NCI-H82 treated with DMSO at 0.1 percent for 48 hours (cell line): Measurements from ENCODE around the gene RAMP1.

Experiments
- DNase-seq: peaks from one replicate; lab custom pipeline; 2025; ENCODE audit not compliant: unreplicated experiment; lab: John Stamatoyannopoulos, UW

The RAMP1 gene

DNA sequence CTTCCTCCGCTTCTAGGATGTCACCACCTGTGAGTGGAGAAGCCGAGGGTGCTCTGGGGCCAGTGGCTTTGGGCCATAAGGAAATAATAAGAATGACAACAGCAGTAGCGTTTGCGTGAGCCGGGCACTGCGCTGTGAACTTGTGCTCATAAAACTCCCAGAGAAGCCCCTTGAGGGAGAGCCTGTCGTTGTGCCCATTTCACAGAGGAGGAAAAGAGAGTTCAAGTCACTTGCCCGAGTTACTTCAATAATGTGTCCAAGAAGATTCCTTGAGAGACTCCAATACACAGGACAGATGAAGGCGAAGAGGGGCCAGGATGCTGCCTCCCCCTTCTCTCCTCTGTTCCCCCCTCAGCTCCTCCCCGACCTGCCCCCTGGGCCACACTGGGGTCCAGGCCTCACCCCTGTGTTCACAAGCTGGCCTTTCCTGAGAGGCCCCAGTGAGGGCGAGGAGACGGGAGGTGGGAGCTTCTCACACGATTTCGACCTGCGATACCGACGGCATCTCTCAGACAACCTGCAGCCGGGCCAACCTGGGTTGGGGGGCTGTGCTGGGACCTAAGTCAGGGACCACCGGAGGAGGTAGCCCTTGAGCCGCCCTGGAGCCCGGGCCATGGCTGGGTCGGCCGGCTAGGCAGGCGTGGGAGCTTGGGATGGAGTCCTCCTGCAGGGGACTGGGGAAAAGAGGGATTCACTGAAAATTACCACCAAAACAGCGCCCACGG, 53.9 kb downstream of the RAMP1 start:
- no peak for DNase-seq

DNA sequence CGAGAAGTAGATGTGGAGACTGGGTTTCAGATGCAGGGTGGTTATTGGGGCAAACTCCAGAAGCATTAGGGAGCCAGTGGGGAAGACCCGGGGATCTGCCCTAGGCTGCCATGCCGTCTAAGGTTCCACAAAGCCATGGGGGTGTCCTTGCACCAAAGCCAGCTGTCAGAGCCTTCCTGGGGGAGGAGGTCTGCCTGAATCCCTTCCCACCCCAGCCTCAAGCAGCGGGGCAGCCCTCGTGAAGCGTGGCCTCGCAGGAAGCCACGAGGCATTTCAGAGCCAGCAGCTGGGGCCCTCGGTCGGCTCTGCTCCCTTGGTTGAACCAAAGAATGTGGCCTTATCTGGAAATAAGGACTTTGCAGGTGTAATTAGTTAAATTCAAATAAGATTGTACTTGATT, 56.2 kb downstream of the RAMP1 start:
- no peak for DNase-seq

DNA sequence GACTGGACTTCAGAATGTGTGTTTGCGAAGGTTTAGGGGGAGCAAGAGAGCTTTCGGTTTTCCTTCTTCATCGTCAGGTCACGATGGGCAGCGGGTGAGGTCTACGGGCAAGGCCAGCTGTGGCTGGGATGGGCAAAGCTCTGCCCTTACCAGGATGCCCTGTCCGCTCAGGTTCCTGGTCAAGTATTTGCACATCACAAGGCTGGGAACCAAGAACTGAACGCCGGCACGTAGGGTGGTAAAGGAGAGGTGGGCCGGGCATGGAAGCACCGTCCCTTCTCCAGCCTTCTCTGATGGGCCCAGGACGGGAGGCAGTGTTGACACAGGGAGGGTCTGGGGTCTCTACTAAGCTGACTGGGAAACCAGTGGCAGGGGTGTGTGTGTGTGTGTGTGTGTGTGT, 56.9 kb downstream of the RAMP1 start:
- no peak for DNase-seq

DNA sequence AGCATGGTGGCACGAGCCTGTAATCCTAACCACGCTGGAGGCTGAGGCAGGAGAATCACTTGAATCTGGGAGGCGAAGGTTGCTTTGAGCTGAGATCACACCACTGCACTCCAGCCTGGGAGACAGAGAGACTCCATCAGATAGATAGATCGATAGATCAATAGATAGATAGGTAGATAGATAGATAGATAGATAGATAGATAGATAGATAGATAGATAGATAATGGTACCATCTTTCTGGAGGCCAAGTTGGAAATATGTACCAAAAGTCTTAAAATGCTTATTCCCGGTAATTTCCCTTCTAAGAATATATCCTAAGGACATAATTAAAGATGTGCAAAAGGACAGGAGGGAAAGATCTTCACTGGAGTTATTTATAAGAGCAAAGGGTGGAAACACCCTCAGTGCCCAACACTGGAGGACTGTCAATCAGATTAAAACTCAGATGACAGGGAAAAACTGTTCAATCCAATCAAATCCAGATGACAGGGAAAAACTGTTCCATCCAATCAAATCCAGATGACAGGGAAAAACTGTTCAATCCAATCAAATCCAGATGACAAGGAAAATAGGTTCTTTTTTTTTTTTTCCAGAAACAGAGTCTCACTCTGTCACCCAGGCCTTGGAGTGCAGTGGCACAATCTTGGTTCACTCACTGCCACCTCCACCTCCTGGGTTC, 58.4 kb downstream of the RAMP1 start:
- no peak for DNase-seq

DNA sequence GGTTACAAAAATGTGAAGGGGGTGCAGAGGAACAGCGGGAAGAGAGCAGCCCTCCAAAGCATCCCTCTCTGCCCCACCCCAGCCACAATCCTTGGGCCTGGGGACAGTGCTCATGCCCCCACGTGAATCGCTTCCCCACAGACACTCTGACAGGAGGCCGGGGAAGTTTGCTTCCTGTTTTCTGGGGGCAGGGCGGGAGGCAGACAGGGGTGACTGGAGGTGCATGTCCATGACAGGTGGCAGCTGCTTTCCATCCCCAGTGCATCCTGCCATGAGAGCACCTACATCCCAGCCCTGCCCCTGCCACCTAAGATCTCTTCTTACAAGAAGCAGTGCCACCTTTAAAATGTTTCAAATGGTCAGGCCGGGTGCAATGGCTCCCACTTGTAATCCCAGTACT, 60.2 kb downstream of the RAMP1 start:
- no peak for DNase-seq

DNA sequence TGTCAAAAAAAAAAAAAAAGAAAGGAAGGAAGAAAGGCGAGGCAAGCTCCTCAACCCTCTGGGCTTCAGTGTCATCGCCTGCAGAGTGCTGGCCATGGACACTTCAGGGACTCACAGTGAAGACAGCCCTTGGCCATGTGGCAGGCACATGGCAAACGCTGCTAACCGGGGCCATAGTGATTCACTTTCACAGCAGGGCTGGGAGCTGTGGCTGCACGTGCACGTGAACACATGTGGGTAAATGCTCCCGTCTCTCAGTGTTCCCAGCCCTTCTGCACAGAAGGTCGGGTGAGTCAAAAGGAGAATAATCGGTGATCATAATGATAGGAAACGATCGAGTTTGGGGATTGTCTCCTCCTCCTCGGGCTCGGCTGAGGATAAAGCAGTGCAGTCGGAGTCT, 61.2 kb downstream of the RAMP1 start:
- no peak for DNase-seq

DNA sequence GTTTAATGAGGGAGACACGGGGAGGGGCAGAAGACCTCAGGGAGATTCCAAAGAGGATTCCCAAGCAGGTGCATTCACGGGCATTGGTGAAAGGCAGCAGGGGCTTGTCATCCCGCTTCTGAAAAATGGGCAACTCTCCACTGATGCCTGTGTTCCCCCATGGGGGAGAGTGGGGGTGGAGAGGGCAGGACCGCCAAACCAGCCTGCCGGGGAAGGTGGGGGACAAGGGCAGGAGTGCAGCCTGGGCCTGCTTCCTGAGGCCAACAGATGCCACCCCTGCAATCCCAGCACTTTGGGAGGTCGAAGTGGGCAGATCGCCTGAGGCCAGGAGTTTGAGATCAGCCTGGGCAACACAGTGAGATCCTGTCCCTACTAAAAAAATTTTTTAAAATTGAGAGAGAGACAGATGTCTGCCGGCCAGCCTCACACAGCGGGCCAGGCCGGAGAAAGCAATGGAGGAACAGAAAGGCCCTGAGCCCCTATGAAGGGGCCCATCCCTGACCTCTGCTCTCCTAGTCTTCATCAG, 62.6 kb downstream of the RAMP1 start:
- DNase-seq, result no peak

DNA sequence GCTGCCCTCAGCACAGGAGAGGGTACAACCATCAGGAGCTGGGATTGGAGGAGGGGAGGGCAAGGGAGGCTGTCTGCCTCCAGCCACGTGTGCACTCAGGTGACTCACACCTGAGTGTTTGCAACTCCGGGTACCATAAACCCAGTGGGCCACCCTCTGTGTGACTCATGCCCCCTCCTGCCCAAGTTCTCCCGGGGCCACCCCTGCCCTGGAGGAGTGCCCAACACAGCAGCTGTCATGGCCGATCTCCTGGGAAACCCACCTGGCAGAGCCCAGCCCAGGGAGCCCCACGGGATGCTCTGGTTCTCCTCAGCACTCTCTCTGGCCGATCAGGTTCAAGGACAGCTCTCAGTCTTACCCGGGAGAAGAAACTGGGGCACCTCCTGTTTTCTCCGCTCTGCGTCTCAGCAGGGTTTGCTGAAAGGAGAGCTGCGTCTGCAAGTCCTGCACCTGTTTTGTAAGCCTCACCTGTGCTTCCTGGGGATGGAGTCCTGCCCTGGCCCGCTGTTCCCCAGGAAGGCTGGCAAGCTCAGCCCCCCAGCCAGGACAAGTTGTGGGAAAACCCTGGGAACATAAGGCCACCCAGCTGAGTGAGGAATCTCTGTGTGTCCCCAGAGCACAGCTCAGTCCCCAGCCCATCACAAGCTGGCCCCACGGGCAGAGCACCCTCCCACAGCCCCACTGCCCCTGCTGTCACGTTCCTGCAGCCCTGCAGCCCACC, 63.4 kb downstream of the RAMP1 start:
- DNase-seq, result no peak

DNA sequence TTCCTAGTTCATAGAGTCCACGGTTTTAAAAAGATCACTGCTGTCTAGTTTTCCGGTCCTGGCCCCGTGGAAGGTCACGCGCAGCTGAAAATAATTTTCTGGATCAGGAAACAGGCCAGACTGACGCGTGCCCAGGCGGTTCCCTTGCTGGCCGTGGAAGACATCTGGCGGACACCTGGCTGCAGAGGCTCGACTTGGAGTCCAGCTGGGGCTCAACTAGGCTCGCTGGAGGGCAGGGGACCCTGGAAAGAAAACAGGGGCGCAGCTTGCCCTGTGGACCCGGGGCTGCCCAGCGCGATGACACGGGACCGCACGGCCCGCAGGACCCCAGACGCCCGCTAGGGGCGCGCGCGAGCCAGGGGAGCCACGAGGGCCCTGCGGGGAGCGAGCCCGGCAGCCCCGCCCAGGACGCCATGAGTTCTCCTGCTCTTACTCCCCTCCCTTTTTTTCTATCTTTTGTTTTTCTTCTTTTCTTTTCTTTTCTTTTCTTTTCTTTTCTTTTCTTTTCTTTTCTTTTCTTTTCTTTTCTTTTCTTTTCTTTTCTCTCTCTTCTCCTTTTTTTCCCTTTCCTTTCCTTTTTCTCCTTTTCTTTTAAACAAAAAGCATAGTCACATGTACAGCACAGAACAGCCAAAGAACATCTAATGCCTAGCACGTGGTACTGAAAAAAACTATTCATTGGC, 64.2 kb downstream of the RAMP1 start:
- DNase-seq, result no peak

DNA sequence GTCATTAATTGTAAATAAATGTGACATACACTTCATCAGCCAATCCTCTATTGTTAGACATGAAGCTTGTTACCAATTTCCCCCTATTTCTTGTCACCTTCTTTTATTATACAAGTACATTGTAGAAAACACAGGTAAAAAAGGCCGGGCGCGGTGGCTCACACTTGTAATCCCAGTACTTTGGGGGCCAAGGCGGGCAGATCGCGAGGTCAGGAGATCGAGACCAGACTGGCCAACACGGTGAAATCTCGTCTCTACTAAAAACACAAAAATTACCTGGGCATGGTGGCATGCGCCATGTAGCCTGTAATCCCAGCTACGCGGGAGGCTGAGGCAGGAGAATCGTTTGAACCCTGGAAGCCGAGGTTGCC, 64.7 kb downstream of the RAMP1 start:
- no peak for DNase-seq

DNA sequence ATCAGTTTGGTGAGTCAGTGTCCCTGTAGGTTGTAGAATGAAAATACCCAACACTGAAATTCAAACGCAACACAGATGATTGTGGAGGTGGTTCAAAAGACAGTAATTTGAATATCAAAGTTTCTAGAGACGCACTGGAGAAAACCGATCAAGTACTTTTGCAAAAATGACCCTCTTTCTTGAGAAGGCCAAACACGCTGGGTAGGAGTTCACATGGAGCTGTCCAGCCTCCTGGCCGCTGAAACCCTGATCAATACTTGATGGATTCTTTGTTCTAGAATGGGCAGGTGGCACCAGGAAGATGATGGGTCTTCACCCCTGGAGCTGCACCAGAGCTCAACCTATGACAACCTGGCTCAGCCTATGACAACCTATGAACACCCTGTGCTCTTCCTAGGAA, 67.7 kb downstream of the RAMP1 start:
- DNase-seq, result no peak

DNA sequence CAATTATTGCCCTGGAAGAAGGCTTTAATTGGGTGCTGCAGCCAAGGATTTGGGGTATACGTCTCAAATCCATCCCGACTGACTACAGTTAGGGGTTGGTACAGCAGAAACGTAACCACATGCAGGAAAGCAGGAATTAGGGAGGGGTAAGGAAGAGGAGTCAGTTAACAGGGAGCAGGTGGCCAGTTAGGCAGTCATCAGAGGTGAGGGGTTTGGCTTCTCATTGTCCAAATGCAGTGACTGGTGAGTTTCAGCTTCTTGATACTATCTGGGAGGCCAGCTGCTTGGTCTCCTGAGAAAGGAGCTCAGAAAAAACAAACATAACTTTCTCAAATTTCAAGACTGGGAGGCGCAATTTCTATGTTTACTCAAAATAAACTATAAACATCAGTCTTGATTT, 68.6 kb downstream of the RAMP1 start:
- no peak for DNase-seq

DNA sequence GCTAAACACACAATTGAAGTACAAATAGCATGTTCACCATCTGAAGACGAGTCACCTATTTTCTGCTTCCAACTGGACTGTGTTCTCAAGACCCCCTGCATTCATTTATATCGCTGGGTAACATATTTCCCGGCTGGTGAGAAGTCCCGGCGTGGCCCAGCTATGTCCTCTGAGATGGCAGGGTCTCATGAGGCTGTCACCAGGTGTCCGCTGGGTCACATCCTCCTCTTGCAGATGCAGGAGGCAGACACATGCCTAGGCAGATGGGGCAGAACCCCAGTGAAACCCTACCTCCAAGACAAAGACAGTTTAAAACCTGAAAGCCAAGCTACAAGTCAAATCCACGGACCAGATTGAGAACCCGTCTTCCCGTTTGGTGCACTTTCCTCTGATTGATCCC, 70.6 kb downstream of the RAMP1 start:
- DNase-seq, result no peak

DNA sequence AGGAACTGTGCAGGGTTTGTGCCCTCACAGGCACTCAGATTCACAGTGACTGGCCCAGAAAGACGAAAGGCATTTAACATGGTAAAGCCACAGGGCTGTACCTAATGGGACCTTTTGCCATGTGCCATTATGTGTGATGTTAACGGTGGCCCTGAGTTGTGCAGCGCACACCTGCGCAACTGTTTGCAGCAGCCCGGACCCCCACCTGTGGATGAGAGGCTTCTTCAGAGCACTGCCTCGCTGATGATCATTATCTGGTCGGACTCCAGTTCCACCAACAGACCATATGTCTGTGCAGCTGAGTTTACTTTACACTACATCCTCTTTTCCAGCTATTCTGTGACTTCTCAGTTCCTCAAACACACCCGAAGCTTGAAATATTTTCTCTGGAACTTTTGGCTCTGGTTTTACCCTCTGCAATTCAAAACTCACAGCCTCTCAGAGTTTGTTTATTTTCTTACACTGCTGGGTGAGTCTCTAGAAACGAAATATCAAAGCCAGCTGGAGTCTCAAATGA, 71.8 kb downstream of the RAMP1 start:
- DNase-seq, result no peak

DNA sequence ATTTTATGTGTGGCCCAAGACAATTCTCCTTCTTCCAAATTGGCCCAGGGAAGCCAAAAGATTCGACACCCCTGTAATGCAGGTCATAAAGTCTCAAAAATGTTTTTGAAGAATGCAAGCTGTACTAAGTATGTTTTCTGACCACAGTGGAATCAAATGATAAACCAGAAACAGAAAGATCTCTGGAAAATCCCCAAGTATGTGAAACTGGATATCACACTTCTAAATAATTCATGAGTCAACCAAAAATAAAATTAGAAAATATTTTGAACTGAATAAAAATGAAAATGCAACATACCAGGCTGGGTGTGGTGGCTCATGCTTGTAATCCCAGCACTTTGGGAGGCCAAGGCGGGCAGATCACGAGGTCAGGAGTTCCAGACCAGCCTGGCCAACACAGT, 73.3 kb downstream of the RAMP1 start:
- no peak for DNase-seq

DNA sequence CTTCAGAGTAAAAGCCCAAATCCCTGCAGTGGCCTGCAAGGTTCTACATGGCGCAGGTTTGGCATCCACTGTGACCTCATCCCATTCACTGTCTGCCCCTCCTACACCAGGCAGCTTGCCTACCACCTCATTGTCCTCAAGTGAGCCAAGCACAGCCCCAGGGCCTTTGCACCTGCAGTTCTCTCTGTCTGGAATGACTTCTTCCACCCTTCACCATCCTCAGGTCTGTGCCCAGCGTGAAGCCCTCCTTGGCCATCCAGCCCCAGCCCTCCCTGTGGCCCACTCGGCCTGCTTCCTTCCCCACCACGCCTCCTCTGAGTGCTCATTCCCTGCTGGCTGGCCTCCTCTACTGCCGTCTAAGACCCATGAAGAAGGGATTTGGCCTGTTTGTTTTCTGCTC, 74.8 kb downstream of the RAMP1 start:
- DNase-seq, result no peak

DNA sequence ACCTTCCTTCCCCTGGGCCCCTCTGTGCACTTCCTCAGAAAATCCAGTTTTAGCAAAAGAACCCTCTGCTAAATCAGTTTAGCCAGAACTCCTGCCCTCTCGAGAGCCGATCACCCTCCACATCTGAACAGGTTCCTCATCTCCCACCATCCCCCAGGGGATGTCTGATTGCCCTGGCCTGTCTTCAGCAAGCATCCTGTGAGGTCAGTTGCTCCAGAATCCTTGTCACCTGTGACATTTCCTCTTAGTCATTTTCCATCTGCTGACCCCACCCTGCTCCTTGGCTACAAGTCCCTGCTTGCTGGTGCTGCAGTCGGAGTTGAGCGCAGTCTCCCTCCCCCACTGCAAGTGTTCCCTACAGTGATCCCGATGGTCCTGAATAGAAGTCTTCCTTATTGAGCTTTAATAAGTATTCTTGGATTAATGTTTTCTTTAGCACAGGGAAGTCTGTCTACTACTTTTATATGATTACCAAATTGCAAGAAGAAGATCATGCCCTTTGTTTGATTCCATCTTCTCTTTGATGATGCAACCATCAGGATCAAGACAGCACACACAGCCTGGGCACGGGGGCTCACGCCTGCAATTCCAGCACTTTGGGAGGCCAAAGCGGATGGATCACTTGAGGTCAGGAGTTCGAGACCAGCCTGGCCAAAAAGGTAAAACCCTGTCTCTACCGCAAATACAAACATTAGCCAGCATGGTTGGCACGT, 76.5 kb downstream of the RAMP1 start:
- no peak for DNase-seq

DNA sequence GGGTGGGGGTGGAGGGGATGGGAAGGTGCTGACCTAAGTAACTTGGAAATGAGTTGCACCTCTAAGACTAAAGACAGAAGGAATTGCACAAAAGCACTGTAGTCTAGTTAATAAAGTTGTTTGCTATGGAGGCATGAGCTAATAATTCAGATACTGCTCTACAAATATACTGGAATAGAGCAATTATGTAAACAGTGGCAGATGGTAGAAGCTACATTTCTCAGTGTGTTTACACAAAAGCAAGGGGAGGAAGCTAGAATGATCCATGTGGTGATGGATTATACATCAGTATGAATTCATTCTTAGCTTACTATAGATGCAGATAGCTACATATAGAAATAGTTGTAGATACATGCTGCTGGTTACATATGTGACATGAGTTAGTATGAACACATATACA, 79.8 kb downstream of the RAMP1 start:
- no peak for DNase-seq

DNA sequence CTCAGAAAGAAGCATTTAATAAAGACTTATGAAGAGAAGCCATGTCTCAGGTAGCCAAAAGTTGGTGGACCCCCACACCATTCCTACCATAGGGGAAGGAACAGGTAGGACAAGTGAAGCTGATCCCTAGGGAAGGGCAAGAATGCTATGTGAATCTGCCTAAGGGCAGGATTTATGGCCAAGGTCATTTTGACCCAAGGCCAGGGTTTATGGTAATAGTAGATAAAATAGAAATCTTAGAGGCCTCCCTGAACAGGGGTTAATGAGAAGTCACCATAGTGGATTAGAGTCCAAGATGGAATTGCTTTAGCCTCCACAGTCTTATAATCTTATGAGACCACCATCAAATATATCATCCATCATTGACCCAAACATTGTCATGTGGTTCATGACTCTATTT, 81.4 kb downstream of the RAMP1 start:
- DNase-seq, result no peak

DNA sequence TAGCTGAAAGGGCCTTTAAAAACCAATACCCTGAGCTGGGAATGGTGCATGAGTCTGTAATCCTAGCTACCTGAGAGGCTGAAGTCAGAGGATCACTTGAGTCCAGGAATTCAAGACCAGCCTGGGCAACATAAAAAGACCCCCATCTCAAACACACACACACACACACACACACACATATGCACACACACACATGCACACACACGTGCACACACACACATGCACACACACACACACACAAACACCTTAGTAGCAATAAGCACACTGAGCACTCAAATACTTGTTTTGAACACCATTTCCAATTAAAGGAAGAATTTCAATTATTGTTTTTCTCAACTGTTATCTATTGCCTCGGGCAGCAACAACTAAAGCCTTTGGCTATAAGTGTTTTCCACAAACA, 81.8 kb downstream of the RAMP1 start:
- DNase-seq, result no peak

DNA sequence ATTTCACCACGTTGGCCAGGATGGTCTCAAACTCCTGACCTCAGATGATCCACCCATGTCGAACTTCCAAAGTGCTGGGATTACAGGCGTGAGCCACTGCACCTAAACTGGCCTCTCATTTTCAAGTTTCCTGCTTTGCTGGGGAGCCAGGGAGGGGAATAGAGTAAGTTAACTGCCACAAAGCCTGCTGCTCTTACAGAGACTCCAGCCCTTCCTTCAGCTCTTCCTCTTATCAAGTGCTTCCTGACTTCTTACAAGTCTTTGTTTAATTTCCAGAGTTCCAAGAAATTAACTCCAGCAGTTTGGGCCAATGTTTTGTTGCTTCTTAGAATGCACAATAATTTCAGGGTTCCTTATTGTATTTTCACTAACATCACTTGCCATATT, 83.1 kb downstream of the RAMP1 start:
- DNase-seq, result no peak
